Stimulated activated CD8-positive, alpha-beta memory T cell treated with anti-CD3 and anti-CD28 coated beads, Interleukin-15, amount 100 ng/mL, for 1 hour (primary cell): ENCODE data around the gene ELOVL6.
"Not testable (repeated sequence)": the region's sequence is repeated elsewhere in the genome, so short reads cannot be mapped to it uniquely, and the experiment has no call there.

Experiments used
- DNase-seq: peaks from one replicate; pipeline ENCODE4 v3.0.0-alpha.2; 2020; ENCODE audit warnings: low read depth

Gene ELOVL6

GRCh38 chr4:110160618-110161017, 37.8 kb downstream of the ELOVL6 start:
- no peak for DNase-seq

DNA sequence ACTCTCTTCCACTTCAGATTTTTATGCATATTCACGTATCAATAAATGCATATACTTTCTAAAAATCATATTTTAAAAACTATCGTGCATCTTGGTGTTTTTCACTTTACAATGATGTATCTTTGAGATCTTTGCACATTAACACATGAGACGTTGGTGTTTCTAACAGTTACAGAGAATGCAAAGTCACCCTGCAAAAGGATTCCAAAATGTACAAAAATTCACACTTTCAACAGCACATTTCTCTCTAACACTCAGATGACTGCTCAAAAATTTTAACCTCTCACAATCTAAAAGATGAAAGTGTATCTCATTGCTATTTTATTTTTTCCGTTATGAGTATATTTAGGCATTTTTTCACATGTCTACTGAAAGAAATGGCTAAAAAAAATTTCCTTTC, 38.9 kb downstream of the ELOVL6 start:
- no peak for DNase-seq

DNA sequence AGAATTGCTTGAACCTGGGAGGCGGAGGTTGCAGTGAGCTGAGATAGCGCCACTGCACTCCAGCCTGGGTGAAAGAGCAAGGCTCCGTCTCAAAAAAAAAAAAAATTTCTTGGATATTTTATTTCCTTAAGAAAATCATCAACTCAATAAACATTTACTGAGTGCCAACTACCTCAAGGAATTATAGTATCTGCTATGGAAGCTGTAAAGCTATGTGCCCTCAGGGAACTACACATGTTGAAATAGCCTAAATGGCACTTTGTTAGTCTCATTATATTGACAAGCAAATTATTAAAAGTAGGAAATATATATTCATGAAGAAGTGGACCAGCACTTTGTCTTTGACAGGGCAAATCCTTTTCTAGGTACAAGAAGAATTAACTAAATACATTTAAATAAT, 40.8 kb downstream of the ELOVL6 start:
- no peak for DNase-seq

GRCh38 chr4:110157166-110157565, 41.2 kb downstream of the ELOVL6 start:
- DNase-seq, result not testable (repeated sequence)

GRCh38 chr4:110156442-110156841, 42.0 kb downstream of the ELOVL6 start:
- DNase-seq, result no peak

DNA sequence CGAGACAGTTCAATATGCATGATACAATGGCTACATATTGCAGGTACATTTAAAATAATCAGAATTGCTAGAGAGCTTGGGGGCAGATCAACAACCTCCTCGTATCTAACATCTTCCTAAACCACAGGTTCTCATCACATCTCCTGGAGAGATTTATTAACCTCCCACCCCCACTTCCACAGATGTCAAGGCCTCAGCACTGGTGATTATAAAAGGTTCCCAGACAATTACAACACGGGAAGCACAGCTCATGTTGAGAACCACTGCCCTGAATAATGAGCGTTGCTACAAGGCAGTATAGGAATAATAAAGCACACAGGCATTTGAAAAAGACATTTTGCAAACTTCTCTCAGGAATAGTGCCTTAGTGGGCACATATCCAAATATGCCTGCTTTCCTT, 42.8 kb downstream of the ELOVL6 start:
- no peak for DNase-seq

DNA sequence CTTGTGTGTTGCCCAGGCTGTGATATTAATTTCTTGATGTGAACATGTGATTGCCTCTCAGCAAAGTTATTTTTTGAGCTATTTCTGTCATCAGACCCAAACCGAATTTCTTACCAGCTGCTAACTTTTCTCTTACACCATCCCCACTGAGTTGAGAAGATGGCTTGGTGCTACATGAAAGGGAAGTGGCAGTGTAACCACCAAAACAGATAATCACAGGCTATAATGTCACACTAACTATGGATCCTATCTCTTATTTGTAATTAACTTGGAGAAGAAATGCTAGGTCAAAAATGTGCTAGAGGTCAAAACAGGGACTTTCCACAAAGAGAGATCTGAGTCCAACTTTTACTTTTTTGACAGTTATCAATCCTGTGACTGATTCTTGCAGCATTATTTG, 43.8 kb downstream of the ELOVL6 start:
- no peak for DNase-seq

GRCh38 chr4:110152386-110152785, 46.0 kb downstream of the ELOVL6 start:
- no peak for DNase-seq

DNA sequence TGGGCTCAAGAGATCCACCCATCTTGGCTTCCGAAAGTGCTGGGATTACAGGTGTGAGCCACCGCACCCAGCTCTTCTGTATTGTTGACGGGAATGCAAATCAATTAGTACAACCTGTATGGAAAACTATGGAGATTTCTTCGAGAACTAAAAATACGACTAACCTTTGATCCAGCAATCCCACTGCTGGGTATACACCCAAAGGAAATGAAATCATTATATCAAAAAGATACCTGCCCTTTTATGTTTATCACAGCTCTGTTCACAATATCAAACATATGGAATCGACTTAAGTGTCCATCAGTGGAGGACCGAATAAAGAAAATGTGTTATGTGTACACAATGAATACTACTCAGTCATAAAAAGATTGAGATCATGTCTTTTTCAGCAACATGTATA, 49.3 kb downstream of the ELOVL6 start:
- no peak for DNase-seq

DNA sequence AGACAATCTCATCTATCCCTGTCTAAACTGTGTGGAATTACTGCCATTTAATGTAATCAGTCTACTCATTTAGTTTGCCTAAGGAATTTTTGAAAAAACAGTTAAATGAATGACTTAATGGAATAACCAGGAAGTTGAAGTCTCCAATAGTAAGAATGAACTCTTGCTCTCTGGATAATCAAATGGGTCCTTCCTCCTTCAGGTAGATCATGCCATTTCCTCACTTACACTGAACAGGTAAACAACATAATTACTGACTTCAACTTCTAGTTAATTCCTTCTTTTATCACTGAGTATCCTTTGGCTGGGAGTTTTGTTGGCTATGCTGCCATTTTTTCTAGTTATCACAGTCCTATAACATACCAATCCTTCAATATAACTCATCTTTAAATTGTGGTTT, 56.0 kb downstream of the ELOVL6 start:
- DNase-seq, result no peak

DNA sequence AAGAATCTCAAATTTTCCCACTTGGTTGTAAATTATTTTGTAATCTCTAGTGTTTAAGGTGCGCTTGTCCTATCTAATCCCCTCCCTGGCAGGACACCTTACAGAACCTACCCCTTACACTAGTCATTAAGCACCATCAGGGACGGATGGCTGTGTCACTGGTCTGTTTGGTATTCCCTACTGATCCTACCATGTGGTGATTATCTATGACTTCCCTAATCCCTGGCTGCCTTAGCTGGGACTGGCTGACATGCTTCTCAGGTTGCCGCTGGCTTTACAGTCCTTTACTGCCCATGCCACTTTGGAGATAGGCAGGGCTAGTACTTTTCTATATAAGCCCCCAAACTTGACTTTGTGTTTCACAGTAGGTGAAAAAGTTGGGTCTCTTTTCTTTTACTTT, 58.6 kb downstream of the ELOVL6 start:
- DNase-seq, result no peak

DNA sequence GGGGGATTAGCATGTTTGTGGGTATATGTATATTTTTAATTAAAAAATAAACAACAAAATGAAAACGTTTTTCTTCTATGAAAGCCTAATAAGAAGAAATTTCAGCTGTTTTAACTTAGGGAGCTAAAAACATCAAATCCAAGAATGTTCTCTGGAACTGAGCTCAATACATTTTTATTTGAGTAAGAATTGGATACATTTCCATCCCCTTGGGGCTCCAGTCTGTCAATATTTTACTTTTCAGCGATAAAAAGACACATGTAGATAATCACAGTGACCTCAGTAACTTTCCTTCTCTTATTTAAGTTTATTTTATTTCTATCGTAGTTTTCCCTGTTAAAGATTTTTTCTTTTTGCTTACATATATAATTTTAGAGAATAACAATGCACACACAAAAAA, 59.3 kb downstream of the ELOVL6 start:
- DNase-seq, result no peak

- DNase-seq, result no peak
Observed at GRCh38 chr4:110138551-110138950, 59.9 kb downstream of the ELOVL6 start.

DNA sequence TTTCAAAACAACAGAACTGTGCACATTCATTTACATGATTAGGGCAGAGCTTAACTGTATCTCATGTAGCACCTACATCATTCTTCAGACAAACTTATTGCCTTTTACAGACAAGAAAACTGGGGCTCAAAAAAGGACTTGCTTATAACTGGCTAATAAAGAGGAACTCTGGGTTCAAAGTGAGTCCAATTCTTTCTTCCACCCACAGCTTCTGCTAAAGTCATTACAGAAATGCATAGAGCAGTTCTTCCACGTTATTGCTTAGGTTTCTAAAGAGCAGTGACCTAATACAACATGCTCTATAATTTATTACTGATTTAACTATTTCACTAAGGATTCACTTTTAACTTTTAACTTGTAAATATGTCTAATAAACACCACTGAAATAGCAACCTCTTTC, 60.6 kb downstream of the ELOVL6 start:
- no peak for DNase-seq

DNA sequence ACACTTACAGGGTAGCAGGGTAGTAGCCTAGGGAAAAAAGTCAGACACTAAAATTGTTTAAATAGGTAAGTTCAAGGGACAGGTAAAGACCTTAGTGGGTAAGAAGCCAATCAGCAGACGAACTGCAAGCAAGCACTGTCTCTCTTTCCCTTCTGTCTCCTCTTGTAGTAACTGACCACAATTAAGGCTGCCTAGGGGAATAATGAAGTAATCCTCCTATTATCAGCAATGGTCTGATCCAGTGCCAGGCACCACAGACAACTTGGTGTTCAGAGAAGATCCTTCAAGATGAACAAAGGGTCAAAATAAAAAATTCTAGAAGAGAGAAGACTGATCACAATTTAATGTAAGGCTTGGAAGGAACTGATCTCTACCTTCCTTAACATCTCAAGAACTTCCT, 62.9 kb downstream of the ELOVL6 start:
- no peak for DNase-seq

DNA sequence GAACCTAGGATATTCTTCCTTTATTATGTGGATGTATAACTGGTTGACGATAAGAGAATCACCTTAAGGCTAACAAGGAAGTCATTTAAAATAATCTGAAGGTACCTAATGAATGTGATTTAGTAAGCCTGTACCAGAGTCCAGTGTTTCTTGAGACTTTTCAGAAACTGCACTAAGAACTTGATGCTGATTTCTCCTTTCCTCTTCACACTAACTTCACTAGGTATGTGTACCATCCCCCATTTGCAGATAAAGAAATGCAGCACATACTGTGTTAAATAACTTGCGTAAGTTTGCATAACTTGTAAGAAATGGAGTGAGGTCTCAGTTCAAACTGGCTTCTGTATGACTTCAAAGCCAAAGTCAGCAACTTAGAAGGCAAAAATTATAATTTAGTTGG, 63.3 kb downstream of the ELOVL6 start:
- no peak for DNase-seq

- no peak for DNase-seq
Observed at GRCh38 chr4:110134269-110134869, 64.0 kb downstream of the ELOVL6 start.

DNA sequence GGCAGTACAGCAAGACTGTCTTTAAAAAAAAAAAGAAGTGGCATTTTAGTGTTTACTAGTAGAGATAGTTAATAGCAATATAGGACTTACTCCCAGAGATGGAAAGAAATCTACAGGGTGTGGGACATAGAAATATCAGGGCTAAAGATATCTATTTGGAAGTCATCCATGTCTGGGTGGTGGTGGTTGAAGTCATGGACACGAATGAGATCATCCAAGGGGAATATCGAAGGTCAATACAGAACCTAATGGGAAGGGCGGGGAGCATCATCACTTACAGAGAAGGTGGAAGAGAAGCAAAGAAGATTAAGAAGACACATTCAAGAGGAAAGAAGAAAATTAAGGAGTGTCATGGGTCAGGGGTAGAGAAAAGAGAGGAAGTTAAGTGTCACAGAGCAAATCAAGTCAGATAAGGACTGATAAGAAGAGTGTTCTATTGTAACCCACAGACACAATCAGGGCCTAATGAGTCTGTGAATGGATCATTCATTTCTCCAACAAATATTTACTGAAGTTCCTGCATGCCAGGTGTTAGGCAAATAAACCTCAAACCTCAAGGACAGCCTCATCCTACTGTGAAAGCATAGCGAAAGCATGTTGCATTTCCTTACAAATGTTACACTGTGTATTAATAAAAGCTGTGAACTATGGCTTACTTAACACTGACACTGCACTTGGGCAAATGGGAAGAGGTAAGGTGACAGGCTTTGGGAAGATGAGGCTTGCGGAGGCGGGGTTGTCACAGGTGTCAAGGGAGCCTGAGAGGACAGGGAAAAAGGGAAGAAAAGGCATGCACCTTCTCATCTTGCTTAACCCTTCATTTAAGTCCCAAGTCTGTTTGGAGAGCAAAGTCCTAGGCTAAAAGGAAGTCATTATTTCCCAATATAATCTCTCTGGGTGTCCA, 65.3 kb downstream of the ELOVL6 start:
- no peak for DNase-seq

GRCh38 chr4:110131916-110132315, 66.5 kb downstream of the ELOVL6 start:
- DNase-seq, result no peak

- DNase-seq, result no peak
Observed at GRCh38 chr4:110130576-110131358, 67.6 kb downstream of the ELOVL6 start.

- no peak for DNase-seq
Observed at GRCh38 chr4:110129544-110129943, 68.9 kb downstream of the ELOVL6 start.

GRCh38 chr4:110128472-110128919, 69.9 kb downstream of the ELOVL6 start:
- no peak for DNase-seq

DNA sequence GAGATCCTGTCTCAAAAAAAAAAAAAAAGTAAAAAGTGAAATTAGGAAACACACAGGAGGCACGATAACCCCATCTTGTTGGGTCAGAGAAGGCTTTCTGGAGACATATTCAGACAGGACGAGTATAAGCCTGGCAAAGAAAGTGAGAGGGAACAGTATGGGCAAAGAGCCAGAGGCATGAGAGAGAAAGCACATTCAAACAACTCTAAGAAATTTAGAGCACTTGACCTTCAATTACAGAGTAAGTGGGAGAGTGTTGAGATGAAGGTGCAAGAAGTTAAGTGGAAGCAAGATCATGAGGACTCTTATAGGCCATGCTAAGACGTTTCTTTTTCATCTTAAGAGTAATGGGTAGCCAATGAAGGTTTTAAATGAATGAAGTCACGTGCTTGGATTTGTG, 70.4 kb downstream of the ELOVL6 start:
- no peak for DNase-seq
